HepG2 (cell line): ENCODE results near the gene CCDC85C. TPM values are rescaled to one million over a fixed set of nuclear protein-coding genes. Genes with fewer than 3 reads are reported as not detected.

Experiments used
- FLYWCH1 ChIP-seq: sonication (generic); formaldehyde crosslinking; IDR thresholded peaks from 2 replicates; pipeline ENCODE4 v1.8.1; 2023; ENCODE audit warnings: mild to moderate bottlenecking, missing genetic modification reagents
- IRX3 ChIP-seq: sonication (generic); formaldehyde crosslinking; IDR thresholded peaks from 2 replicates; pipeline ENCODE4 v1.8.1; 2023; ENCODE audit warnings: mild to moderate bottlenecking, low read depth, missing genetic modification reagents, borderline replicate concordance
- JUNB ChIP-seq: sonication (generic); formaldehyde crosslinking; IDR thresholded peaks from 2 replicates; pipeline ENCODE4 v1.8.0; 2022; ENCODE audit warnings: missing genetic modification reagents, mild to moderate bottlenecking, borderline replicate concordance
- KLF13 ChIP-seq: sonication (generic); formaldehyde crosslinking; IDR thresholded peaks from 2 replicates; pipeline ENCODE4 v1.4.0; 2020; ENCODE audit warnings: mild to moderate bottlenecking, missing genetic modification reagents
- LCORL ChIP-seq, 2 experiments: fragments of 450-650 bp in 1 of 2; sonication (generic) in 1 of 2; formaldehyde crosslinking in 1 of 2; IDR thresholded peaks; 2 replicates each; pipeline versions ENCODE4 v1.5.0 to v1.6.1; 2017 to 2020; ENCODE audit warnings: antibody characterized with exemption in 1 of 2, missing genetic modification reagents in 1 of 2
- NONO ChIP-seq, 2 experiments: fragments of 450-650 bp in 1 of 2; sonication (generic) in 1 of 2; formaldehyde crosslinking in 1 of 2; IDR thresholded peaks in 1 of 2; conservative IDR thresholded peaks in 1 of 2; 2 replicates each; pipeline versions ENCODE4 v1.6.1 to v1.8.0; 2017 to 2022; ENCODE audit warnings: mild to moderate bottlenecking in 1 of 2, missing genetic modification reagents in 1 of 2, moderate library complexity in 1 of 2
- SALL1 ChIP-seq: sonication (generic); formaldehyde crosslinking; IDR thresholded peaks from 2 replicates; pipeline ENCODE4 v1.8.0; 2022; ENCODE audit warnings: mild to moderate bottlenecking, missing genetic modification reagents
- TAF15 ChIP-seq: fragments of 200-400 bp; formaldehyde crosslinking; IDR thresholded peaks from one replicate; pipeline ENCODE4 v1.6.1; 2018; ENCODE audit warnings: mild to moderate bottlenecking, low read depth, low read length; ENCODE audit not compliant: poor library complexity, severe bottlenecking
- ZEB1 ChIP-seq: IDR thresholded peaks from 2 replicates; pipeline ENCODE4 v1.6.1; 2012; ENCODE audit warnings: mild to moderate bottlenecking, low read depth, inconsistent platforms; ENCODE audit not compliant: insufficient replicate concordance
- ZNF775 ChIP-seq: sonication (generic); formaldehyde crosslinking; IDR thresholded peaks from 2 replicates; pipeline ENCODE4 v1.4.0; 2020; ENCODE audit warnings: missing genetic modification reagents, mild to moderate bottlenecking, moderate library complexity, borderline replicate concordance
- ZSCAN21 ChIP-seq: sonication (generic); formaldehyde crosslinking; IDR thresholded peaks from 2 replicates; pipeline ENCODE4 v1.8.0; 2022; ENCODE audit warnings: mild to moderate bottlenecking, missing genetic modification reagents, moderate library complexity, borderline replicate concordance
- polyA plus RNA-seq, 8 experiments: library from polyadenylated mRNA; depleted of rRNA in 3 of 8; stranded (reverse) in 7 of 8; unstranded in 1 of 8; fragments of >200 nt; fragmentation: Illumina TruSeq in 4 of 8; extraction: Trizol in 4 of 8; gene quantifications; 2 replicates each; pipeline versions ENCODE4 v1.2.1 to v1.2.3, GENCODE V29; 2011 to 2016; ENCODE audit warnings: low read depth in 4 of 8, missing spikeins in 1 of 8, mixed read lengths in 1 of 8; ENCODE audit not compliant: insufficient read depth in 1 of 8
- total RNA-seq, 5 experiments: library from RNA; depleted of rRNA; stranded (reverse); fragments of >200 nt; fragmentation: Illumina TruSeq; extraction: Trizol; gene quantifications; 2 replicates each; pipeline ENCODE4 v1.2.3, GENCODE V29; 2016; ENCODE audit warnings: low read depth in 1 of 5
- TF ChIP-seq, protein P1 (sequence below): sonication (generic); formaldehyde crosslinking; IDR thresholded peaks from 2 replicates; pipeline ENCODE4 v1.8.1; 2023; ENCODE audit warnings: missing genetic modification reagents, inconsistent platforms, borderline replicate concordance
- TF ChIP-seq, protein P2 (sequence below): sonication (generic); formaldehyde crosslinking; IDR thresholded peaks from 2 replicates; pipeline ENCODE4 v1.5.0; 2020; ENCODE audit warnings: missing genetic modification reagents, mild to moderate bottlenecking, borderline replicate concordance

The CCDC85C gene
- total and polyA plus RNA-seq, 2 of the 13 experiments (the other 11 are each of a cell fraction or from before 2014, with no cell fraction given), result 18.8 to 43.8 TPM

DNA sequence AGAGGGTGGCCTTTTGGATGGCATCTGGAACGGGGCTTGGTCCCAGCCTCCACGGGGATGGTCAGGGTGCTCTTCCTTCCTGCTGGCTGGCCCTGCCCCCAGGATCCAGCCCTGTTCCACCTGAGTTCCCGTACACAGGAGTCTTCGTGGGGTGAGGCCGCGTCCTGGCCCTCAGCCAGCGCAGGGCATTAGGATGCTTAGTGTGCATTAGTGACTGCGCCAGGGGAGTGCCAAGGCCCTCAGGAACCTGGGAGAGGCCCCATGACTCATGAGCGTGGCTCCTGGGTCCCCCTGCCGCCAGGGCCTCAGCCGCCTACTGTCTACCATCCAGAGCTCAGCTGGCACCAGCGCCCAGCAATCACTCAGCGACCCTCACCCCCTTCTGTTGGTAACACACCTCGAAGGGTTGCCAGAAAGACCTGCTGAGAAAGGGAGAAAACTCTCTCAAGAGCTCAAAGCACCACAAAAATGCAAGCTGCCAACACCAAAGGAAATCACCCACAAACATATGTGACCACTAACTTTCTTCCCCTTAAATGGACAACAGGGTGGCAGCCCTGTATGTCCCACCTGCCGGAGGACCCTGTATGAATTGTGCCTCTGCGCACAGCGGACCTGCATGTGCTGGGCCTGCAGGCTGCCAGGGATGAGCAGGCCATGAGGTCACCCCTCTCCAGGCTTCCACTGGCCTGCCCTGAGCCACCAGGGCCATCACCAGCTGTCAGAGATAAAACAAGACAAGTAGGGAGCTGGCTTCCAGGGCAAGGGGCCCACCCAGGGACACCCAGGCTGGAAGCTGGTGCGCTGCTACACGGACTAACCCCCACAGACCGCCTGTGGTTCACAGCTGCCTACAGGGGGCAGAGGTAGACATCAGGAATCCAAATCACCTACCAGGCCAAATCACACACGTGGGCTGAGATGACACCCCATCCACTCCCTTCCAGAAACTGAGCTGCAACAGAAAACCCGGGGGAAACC, 28.7 kb downstream of the CCDC85C start (continued):
- TF ChIP-seq, protein P1, sequence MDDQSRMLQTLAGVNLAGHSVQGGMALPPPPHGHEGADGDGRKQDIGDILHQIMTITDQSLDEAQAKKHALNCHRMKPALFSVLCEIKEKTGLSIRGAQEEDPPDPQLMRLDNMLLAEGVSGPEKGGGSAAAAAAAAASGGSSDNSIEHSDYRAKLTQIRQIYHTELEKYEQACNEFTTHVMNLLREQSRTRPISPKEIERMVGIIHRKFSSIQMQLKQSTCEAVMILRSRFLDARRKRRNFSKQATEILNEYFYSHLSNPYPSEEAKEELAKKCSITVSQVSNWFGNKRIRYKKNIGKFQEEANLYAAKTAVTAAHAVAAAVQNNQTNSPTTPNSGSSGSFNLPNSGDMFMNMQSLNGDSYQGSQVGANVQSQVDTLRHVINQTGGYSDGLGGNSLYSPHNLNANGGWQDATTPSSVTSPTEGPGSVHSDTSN, result no peak
- no peak for TF ChIP-seq FLYWCH1 (CRISPR knock-in tag)
- no peak for TF ChIP-seq TAF15
- TF ChIP-seq ZNF775, result no peak
- TF ChIP-seq ZEB1, result no peak
- no peak for TF ChIP-seq JUNB (CRISPR knock-in tag)
- TF ChIP-seq IRX3, result no peak
- TF ChIP-seq, protein P2, sequence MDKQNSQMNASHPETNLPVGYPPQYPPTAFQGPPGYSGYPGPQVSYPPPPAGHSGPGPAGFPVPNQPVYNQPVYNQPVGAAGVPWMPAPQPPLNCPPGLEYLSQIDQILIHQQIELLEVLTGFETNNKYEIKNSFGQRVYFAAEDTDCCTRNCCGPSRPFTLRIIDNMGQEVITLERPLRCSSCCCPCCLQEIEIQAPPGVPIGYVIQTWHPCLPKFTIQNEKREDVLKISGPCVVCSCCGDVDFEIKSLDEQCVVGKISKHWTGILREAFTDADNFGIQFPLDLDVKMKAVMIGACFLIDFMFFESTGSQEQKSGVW (CRISPR knock-in tag), result no peak
- 0 out of 2 replicates have a peak, but pooled peaks have one; percentile 55 for TF ChIP-seq KLF13
- no peak for TF ChIP-seq ZSCAN21 (CRISPR knock-in tag)
- TF ChIP-seq NONO (IDR thresholded peaks at IDR 0.05), result no peak
- TF ChIP-seq NONO (CRISPR knock-in tag; conservative IDR thresholded peaks at IDR 0.05), result no peak
- TF ChIP-seq LCORL (IDR thresholded peaks at IDR 0.05), result no peak
- TF ChIP-seq LCORL (CRISPR knock-in tag; IDR thresholded peaks at IDR 0.05), result no peak
- TF ChIP-seq SALL1 (CRISPR knock-in tag), result no peak
